Fibroblast of the conjunctiva (primary cell): ENCODE data around the gene RAB11FIP3.

Source experiments
- DNase-seq: peaks from one replicate; pipeline ENCODE4 v3.0.0-alpha.2; 2010; ENCODE audit warnings: low read depth

Gene RAB11FIP3

DNA sequence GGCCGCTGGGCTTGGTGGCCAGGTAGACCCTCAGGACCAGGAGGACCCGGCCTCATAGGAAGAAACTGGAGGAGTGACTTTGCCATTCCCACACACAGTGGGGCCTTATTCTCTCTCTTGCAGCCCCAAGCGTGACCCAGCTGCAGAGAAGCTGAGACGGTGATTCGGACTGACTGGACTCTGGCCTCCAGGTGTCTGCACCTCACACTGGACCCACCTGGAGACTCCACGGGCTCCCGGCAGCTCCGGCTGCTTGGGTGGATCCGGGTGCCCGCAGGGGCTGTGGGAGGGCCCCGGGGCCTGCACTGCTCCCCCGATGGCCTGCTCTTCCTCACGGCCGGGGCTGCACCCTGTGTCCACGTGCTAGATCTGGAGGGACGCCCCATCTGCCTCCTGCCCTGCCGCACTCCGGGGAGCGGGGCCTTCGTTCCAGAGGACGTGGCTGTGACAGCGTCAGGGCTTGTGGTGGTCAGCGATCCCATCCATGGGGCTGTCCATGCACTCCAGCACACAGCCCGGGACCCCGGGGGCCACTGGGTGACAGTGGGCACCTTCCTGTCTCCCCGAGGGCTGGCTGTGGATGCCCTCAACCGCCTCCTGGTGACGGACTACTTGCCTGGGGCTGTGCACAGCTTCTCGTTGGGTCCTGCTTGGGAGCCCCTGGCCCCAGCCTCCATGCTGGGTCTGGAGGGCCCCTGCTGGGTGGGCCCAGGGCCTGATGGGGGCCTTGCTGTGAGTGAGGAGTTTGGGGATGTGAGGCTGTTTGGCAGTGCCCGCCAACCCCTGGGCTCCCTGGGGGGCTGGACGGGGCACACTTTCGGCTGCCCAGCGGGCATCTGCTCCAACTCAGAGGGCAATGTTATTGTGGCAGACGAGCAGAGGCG is 142.2 kb downstream of the RAB11FIP3 start:
- DNase-seq, result no peak

DNA sequence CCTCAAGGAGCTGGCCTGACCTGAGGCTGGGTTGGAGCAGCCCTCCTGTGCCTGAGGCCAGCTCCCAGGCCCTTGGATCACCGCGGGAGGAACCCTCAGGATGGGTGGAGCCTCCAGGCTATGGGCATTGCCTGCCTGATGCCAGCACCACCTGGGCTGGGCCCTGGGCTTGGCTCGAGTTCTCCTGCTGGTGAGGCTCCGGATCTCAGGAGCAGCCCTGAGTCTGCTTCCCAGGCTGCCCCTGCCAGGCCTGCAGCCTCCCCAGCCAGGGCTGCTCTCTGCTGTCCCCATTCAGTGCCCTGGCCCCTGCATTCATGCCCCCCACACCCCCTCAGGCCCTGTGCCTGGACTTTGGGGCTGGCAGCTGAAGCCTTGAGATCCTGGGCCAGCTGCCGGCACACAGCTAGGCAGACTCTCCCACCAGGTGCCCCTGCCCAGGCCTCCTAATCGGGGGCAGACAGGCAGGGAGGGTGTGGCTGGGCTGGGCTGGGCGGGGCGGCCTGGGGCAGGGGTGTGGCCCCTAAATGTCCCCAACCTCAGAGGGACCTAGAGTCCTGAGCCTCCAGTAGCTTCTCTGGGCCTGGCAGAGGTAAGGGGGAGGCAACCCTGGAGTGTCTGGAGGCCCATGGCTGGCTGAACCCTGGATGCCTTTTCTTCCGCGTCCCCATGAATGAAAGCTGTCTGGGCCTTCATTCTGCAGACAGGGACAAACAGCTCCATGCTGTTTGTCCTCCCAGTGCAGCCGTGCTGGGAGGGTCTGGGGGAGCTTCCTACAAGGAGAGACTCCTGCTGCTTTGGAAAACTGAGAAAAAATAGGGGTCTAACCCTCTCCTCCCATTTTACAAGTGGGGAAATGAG is 143.2 kb downstream of the RAB11FIP3 start:
- no peak for DNase-seq

GRCh38 chr16:569445-570254 is 144.2 kb downstream of the RAB11FIP3 start, which contains the start of gene PIGQ:
Gene PIGQ (plus strand): TSS chr16:569968. CDS start chr16:574075, 4,107 bp downstream.
- DNase-seq, result no peak
